ENCODE measurements around the gene ZC3H18. TPM values are rescaled to one million over a fixed set of nuclear protein-coding genes. Genes with fewer than 3 reads are reported as not detected.

The ZC3H18 gene
- total and polyA plus RNA-seq, 2 donors (not counting 1 experiment from before 2014, with no cell fraction given): 7.9 to 9.4 TPM

- Histone ChIP-seq H4K20me1 (ENCODE audit: control insufficient read depth, extremely low read depth, insufficient read depth, low read length) (no peaks in the 10 kb centered on the region), H3K79me2 (ENCODE audit: control insufficient read depth, insufficient read depth, low read length) (peaks cover 2% of the 10 kb centered on the region), H3K4me2 (ENCODE audit: extremely low read depth, insufficient read depth, low read length) (no peak overlapping the region), H3K9ac (ENCODE audit: insufficient read depth, low read length) (no peak overlapping the region), H3K27me3 (ENCODE audit: control insufficient read depth, insufficient read depth, low read length) (no peaks in the 10 kb centered on the region), H2AFZ (ENCODE audit: low read length) (no peak overlapping the region), H3K4me1 (ENCODE audit: control insufficient read depth, extremely low read depth, insufficient read depth, low read length) (peaks cover 3% of the 10 kb centered on the region), H3K36me3 (ENCODE audit: control insufficient read depth, insufficient read depth, low read length) (peaks cover 10% of the 10 kb centered on the region), H3K27ac (ENCODE audit: insufficient read depth, low read length) (no peak overlapping the region), H3K9me3 (ENCODE audit: control insufficient read depth, insufficient read depth, low read depth, low read length) (no peaks in the 10 kb centered on the region), H3K4me3 (replicated peaks in 1 of 4; ENCODE audit: control extremely low read depth in 1 of 4, insufficient read depth in 1 of 4, low read depth in 3 of 4, low read length in 4 of 4) (no peak overlapping the region)
- TF ChIP-seq, protein P1, sequence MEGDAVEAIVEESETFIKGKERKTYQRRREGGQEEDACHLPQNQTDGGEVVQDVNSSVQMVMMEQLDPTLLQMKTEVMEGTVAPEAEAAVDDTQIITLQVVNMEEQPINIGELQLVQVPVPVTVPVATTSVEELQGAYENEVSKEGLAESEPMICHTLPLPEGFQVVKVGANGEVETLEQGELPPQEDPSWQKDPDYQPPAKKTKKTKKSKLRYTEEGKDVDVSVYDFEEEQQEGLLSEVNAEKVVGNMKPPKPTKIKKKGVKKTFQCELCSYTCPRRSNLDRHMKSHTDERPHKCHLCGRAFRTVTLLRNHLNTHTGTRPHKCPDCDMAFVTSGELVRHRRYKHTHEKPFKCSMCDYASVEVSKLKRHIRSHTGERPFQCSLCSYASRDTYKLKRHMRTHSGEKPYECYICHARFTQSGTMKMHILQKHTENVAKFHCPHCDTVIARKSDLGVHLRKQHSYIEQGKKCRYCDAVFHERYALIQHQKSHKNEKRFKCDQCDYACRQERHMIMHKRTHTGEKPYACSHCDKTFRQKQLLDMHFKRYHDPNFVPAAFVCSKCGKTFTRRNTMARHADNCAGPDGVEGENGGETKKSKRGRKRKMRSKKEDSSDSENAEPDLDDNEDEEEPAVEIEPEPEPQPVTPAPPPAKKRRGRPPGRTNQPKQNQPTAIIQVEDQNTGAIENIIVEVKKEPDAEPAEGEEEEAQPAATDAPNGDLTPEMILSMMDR (conservative IDR thresholded peaks at IDR 0.05 in 1 of 2, IDR thresholded peaks at IDR 0.05 in 1 of 2; ENCODE audit: low read depth in 1 of 2, low read length in 2 of 2): no peak
- TF ChIP-seq EZH2 (IDR thresholded peaks at IDR 0.05; ENCODE audit: low read length, missing control alignments): no peak
- no peak for DNase-seq (ENCODE audit: low read depth in 2 of 2)
These were observed 44.8 kb downstream of the ZC3H18 start for GRCh38 chr16:88614818-88615580.

- Histone ChIP-seq H3K9me3 (ENCODE audit: control insufficient read depth, insufficient read depth, low read depth, low read length) (no peaks in the 10 kb centered on the region), H3K79me2 (ENCODE audit: control insufficient read depth, insufficient read depth, low read length) (peaks cover 2% of the 10 kb centered on the region), H3K27me3 (ENCODE audit: control insufficient read depth, insufficient read depth, low read length) (no peaks in the 10 kb centered on the region), H3K4me2 (ENCODE audit: extremely low read depth, insufficient read depth, low read length) (no peak overlapping the region), H3K9ac (ENCODE audit: insufficient read depth, low read length) (no peak overlapping the region), H3K36me3 (ENCODE audit: control insufficient read depth, insufficient read depth, low read length) (peaks cover 3% of the 10 kb centered on the region), H2AFZ (ENCODE audit: low read length) (no peak overlapping the region), H4K20me1 (ENCODE audit: control insufficient read depth, extremely low read depth, insufficient read depth, low read length) (no peaks in the 10 kb centered on the region), H3K4me3 (replicated peaks in 1 of 4; ENCODE audit: control extremely low read depth in 1 of 4, insufficient read depth in 1 of 4, low read depth in 3 of 4, low read length in 4 of 4) (no peak overlapping the region), H3K4me1 (ENCODE audit: control insufficient read depth, extremely low read depth, insufficient read depth, low read length) (peaks cover 3% of the 10 kb centered on the region), H3K27ac (ENCODE audit: insufficient read depth, low read length) (no peak overlapping the region)
- DNase-seq (ENCODE audit: low read depth in 2 of 2): no peak
- TF ChIP-seq, protein P1 (conservative IDR thresholded peaks at IDR 0.05 in 1 of 2, IDR thresholded peaks at IDR 0.05 in 1 of 2; ENCODE audit: low read depth in 1 of 2, low read length in 2 of 2): no peak
- no peak for TF ChIP-seq EZH2 (IDR thresholded peaks at IDR 0.05; ENCODE audit: low read length, missing control alignments)
These were observed 46.1 kb downstream of the ZC3H18 start for GRCh38 chr16:88616320-88616719.

GRCh38 chr16:88616736-88617135 is 46.5 kb downstream of the ZC3H18 start:
- Histone ChIP-seq H3K36me3 (ENCODE audit: control insufficient read depth, insufficient read depth, low read length) (peaks cover 2% of the 10 kb centered on the region), H3K4me2 (ENCODE audit: extremely low read depth, insufficient read depth, low read length) (no peak overlapping the region), H4K20me1 (ENCODE audit: control insufficient read depth, extremely low read depth, insufficient read depth, low read length) (no peaks in the 10 kb centered on the region)

More at GRCh38 chr16:88616736-88617135, 46.5 kb downstream of the ZC3H18 start:
- Histone ChIP-seq H3K4me1 (ENCODE audit: control insufficient read depth, extremely low read depth, insufficient read depth, low read length) (peaks cover 3% of the 10 kb centered on the region), H3K9me3 (ENCODE audit: control insufficient read depth, insufficient read depth, low read depth, low read length) (no peaks in the 10 kb centered on the region), H3K79me2 (ENCODE audit: control insufficient read depth, insufficient read depth, low read length) (peaks cover 2% of the 10 kb centered on the region), H3K9ac (ENCODE audit: insufficient read depth, low read length) (no peak overlapping the region), H3K27me3 (ENCODE audit: control insufficient read depth, insufficient read depth, low read length) (no peaks in the 10 kb centered on the region), H3K4me3 (replicated peaks in 1 of 4; ENCODE audit: control extremely low read depth in 1 of 4, insufficient read depth in 1 of 4, low read depth in 3 of 4, low read length in 4 of 4) (no peak overlapping the region), H2AFZ (ENCODE audit: low read length) (no peak overlapping the region), H3K27ac (ENCODE audit: insufficient read depth, low read length) (no peak overlapping the region)
- TF ChIP-seq EZH2 (IDR thresholded peaks at IDR 0.05; ENCODE audit: low read length, missing control alignments): no peak
- TF ChIP-seq, protein P1 (conservative IDR thresholded peaks at IDR 0.05 in 1 of 2, IDR thresholded peaks at IDR 0.05 in 1 of 2; ENCODE audit: low read depth in 1 of 2, low read length in 2 of 2): no peak
- DNase-seq (ENCODE audit: low read depth in 2 of 2): no peak
